COLO668 (cell line): ENCODE data around the gene NPAS2.

Experiments
- DNase-seq: peaks from one replicate; lab custom pipeline; 2025; ENCODE audit not compliant: unreplicated experiment; lab: John Stamatoyannopoulos, UW

The NPAS2 gene

GRCh38 chr2:101037161-101037755 lies 217.3 kb downstream of the NPAS2 start:
- no peak for DNase-seq

GRCh38 chr2:101038455-101039255 lies 218.7 kb downstream of the NPAS2 start:
- peak; percentile 36 for DNase-seq

GRCh38 chr2:101040072-101040471 lies 220.1 kb downstream of the NPAS2 start:
- DNase-seq, result no peak

GRCh38 chr2:101040761-101041160 lies 220.8 kb downstream of the NPAS2 start:
- DNase-seq, result no peak

GRCh38 chr2:101041413-101041812 lies 221.5 kb downstream of the NPAS2 start:
- no peak for DNase-seq

GRCh38 chr2:101045330-101045729 lies 225.4 kb downstream of the NPAS2 start:
- no peak for DNase-seq
